Stimulated activated CD4-positive, alpha-beta T cell treated with anti-CD3 and anti-CD28 coated beads, Interleukin-12 subunit alpha, Interleukin-12 subunit beta, amount 100 ng/mL, for 24 hours (primary cell): ENCODE data around the gene ESR2.
"Not testable (repeated sequence)": the region's sequence is repeated elsewhere in the genome, so short reads cannot be mapped to it uniquely, and the experiment has no call there.

Source experiments
- DNase-seq, 2 experiments: peaks; one replicate each; pipeline ENCODE4 v3.0.0-alpha.2; 2020; ENCODE audit warnings: low read depth in 2 of 2

ESR2 gene

GRCh38 chr14:64147126-64147790 lies 146.9 kb downstream of the ESR2 start:
- no peak for DNase-seq

- DNase-seq: no peak
Observed at GRCh38 chr14:64137657-64138290, 156.4 kb downstream of the ESR2 start.

GRCh38 chr14:64126548-64126947 lies 167.6 kb downstream of the ESR2 start:
- no peak for DNase-seq

GRCh38 chr14:64125270-64125669 lies 168.9 kb downstream of the ESR2 start:
- DNase-seq: no peak

- no peak for DNase-seq
Observed at GRCh38 chr14:64123241-64123822, 170.8 kb downstream of the ESR2 start.

GRCh38 chr14:64119980-64120379 lies 174.2 kb downstream of the ESR2 start:
- no peak for DNase-seq

- no peak for DNase-seq
Observed at GRCh38 chr14:64119500-64119899, 174.7 kb downstream of the ESR2 start.

GRCh38 chr14:64118892-64119291 lies 175.3 kb downstream of the ESR2 start:
- no peak for DNase-seq

- not testable (repeated sequence) for DNase-seq
Observed at GRCh38 chr14:64118403-64118742, 175.8 kb downstream of the ESR2 start.

GRCh38 chr14:64117671-64118402 lies 176.3 kb downstream of the ESR2 start:
- DNase-seq: no peak

- no peak for DNase-seq
Observed at GRCh38 chr14:64115401-64115800, 178.8 kb downstream of the ESR2 start.

GRCh38 chr14:64114796-64115195 lies 179.4 kb downstream of the ESR2 start:
- no peak for DNase-seq

GRCh38 chr14:64114166-64114565 lies 180.0 kb downstream of the ESR2 start:
- DNase-seq: no peak

- DNase-seq: no peak
Observed at GRCh38 chr14:64112867-64113678, 181.1 kb downstream of the ESR2 start.

- DNase-seq: no peak
Observed at GRCh38 chr14:64110802-64111201, 183.4 kb downstream of the ESR2 start.

- DNase-seq: no peak
Observed at GRCh38 chr14:64109819-64110554, 184.2 kb downstream of the ESR2 start.

GRCh38 chr14:64107438-64107837 lies 186.7 kb downstream of the ESR2 start:
- no peak for DNase-seq

GRCh38 chr14:64098120-64098519 lies 196.1 kb downstream of the ESR2 start:
- no peak for DNase-seq

- no peak for DNase-seq
Observed at GRCh38 chr14:64095620-64096019, 198.6 kb downstream of the ESR2 start.

- DNase-seq: no peak
Observed at GRCh38 chr14:64092940-64093339, 201.2 kb downstream of the ESR2 start.

GRCh38 chr14:64092338-64092737 lies 201.8 kb downstream of the ESR2 start:
- no peak for DNase-seq
